Activated CD8-positive, alpha-beta T cell treated with anti-CD3 and anti-CD28 coated beads for 36 hours (primary cell): ENCODE data around the gene PEX14. TPM values are rescaled to one million over a fixed set of nuclear protein-coding genes. Genes with fewer than 3 reads are reported as not detected.

Experiments used
- ATAC-seq: fragments of 200-7000 bp; cut with Tn5 transposase; one replicate; pipeline ENCODE4 v1.10.0; 2021; ENCODE audit warnings: mild to moderate bottlenecking, moderate library complexity
- CTCF ChIA-PET: fragments of 350-600 bp; sonication (Branson Sonifier 250); formaldehyde crosslinking; loops from one replicate; lab custom pipeline; 2021; ENCODE audit warnings: antibody characterized with exemption; lab: Charles Lee
- POLR2A ChIA-PET: fragments of 350-600 bp; sonication (Branson Sonifier 250); formaldehyde crosslinking; loops from one replicate; lab custom pipeline; 2021; ENCODE audit warnings: antibody characterized with exemption; lab: Charles Lee
- DNase-seq: peaks from one replicate; pipeline ENCODE4 v3.0.0-alpha.2; 2020
- H3K27ac Mint-ChIP-seq: one replicate; pipeline ENCODE4 v1.8.0; 2021; ENCODE audit warnings: mild to moderate bottlenecking, mixed read lengths
- H3K27me3 Mint-ChIP-seq: one replicate; pipeline ENCODE4 v1.8.0; 2021; ENCODE audit warnings: mixed read lengths
- H3K36me3 Mint-ChIP-seq: one replicate; pipeline ENCODE4 v1.8.0; 2021; ENCODE audit warnings: low read depth, mixed read lengths
- H3K4me1 Mint-ChIP-seq: one replicate; pipeline ENCODE4 v1.8.0; 2021; ENCODE audit warnings: low read depth, mixed read lengths
- H3K4me3 Mint-ChIP-seq: one replicate; pipeline ENCODE4 v1.8.0; 2021; ENCODE audit warnings: mild to moderate bottlenecking, moderate library complexity, mixed read lengths
- H3K9me3 Mint-ChIP-seq: one replicate; pipeline ENCODE4 v1.8.0; 2021; ENCODE audit warnings: mixed read lengths
- CTCF ChIP-seq: fragments of 200-600 bp; IDR thresholded peaks from one replicate; pipeline ENCODE4 v1.8.0; 2022; ENCODE audit warnings: antibody characterized with exemption, mild to moderate bottlenecking
- intact Hi-C: fragments of 100-400 bp; cut with micrococcal nuclease; formaldehyde crosslinking; loops from one replicate; pipeline ENCODE4 v1.10.0; 2022
- total RNA-seq, 2 experiments: library from RNA; stranded (reverse); gene quantifications; one replicate each; pipeline ENCODE4 v1.2.3, GENCODE V29; 2021

PEX14 gene
- total RNA-seq, 2 experiments from 2014 or later: 18.0 to 18.5 TPM

GRCh38 chr1:10519016-10519417 is 44.3 kb downstream of the PEX14 start:
- intact Hi-C loops: loop anchor here (10.0 kb wide), 1 partner anchor 416 kb away; no protein-coding TSS in a partner anchor
- CTCF ChIA-PET: interaction anchor here (2.1 kb wide), 1 partner anchor 12 kb away, joined by 11 read pairs; no protein-coding TSS in a partner anchor

GRCh38 chr1:10520497-10520896 is 45.7 kb downstream of the PEX14 start:
- no peak overlapping the region for H3K27ac Mint-ChIP-seq
- no peak for TF ChIP-seq CTCF
- POLR2A ChIA-PET: interaction anchor here (0.5 to 1.9 kb wide), 3 partner anchors 8 to 494 kb away, joined by 4 to 9 read pairs (median 5); no protein-coding TSS in a partner anchor

More at GRCh38 chr1:10519016-10519417, 44.3 kb downstream of the PEX14 start:
- Mint-ChIP-seq H3K36me3 (peaks cover 4% of the 10 kb centered on the region), H3K27ac (no peak overlapping the region), H3K27me3 (no peaks in the 10 kb centered on the region), H3K4me1 (peaks cover 64% of the 10 kb centered on the region), H3K4me3 (no peak overlapping the region), H3K9me3 (no peaks in the 10 kb centered on the region)
- TF ChIP-seq CTCF: no peak
- ATAC-seq: no peak
- POLR2A ChIA-PET: interaction anchor here (1.6 kb wide), 1 partner anchor 9 kb away, joined by 4 read pairs; no protein-coding TSS in a partner anchor
- DNase-seq: no peak

GRCh38 chr1:10520952-10521351 is 46.2 kb downstream of the PEX14 start:
- intact Hi-C loops: no loop called here
- Mint-ChIP-seq H3K4me1 (peaks cover 60% of the 10 kb centered on the region), H3K27ac (peak overlapping the region; percentile 52), H3K4me3 (no peak overlapping the region), H3K27me3 (no peaks in the 10 kb centered on the region), H3K9me3 (no peaks in the 10 kb centered on the region), H3K36me3 (peaks cover 4% of the 10 kb centered on the region)
- DNase-seq (no peak), ATAC-seq (no peak)
- peak; percentile 58 for TF ChIP-seq CTCF
- ChIA-PET POLR2A (interaction anchor here (1.9 kb wide), 1 partner anchor 10 kb away, joined by 9 read pairs; no protein-coding TSS in a partner anchor), CTCF (interaction anchor here (1.2 to 1.6 kb wide), 4 partner anchors 10 to 176 kb away, joined by 4 read pairs; no protein-coding TSS in a partner anchor)

More at GRCh38 chr1:10520497-10520896, 45.7 kb downstream of the PEX14 start:
- Mint-ChIP-seq H3K4me3 (no peak overlapping the region), H3K4me1 (peaks cover 65% of the 10 kb centered on the region), H3K27me3 (no peaks in the 10 kb centered on the region), H3K9me3 (no peaks in the 10 kb centered on the region), H3K36me3 (peaks cover 4% of the 10 kb centered on the region)
- DNase-seq: no peak
- no peak for ATAC-seq
- intact Hi-C loops: no loop called here
- CTCF ChIA-PET: interaction anchor here (1.3 to 2.1 kb wide), 5 partner anchors 10 to 176 kb away, joined by 4 to 11 read pairs (median 4); no protein-coding TSS in a partner anchor

- TF ChIP-seq CTCF: no peak
- Mint-ChIP-seq H3K9me3 (no peaks in the 10 kb centered on the region), H3K27ac (peak overlapping the region; percentile 52), H3K4me3 (no peak overlapping the region), H3K36me3 (peaks cover 4% of the 10 kb centered on the region), H3K4me1 (peaks cover 55% of the 10 kb centered on the region), H3K27me3 (no peaks in the 10 kb centered on the region)
- intact Hi-C loops: no loop called here
- ChIA-PET POLR2A (interaction anchor here (1.9 kb wide), 1 partner anchor 10 kb away, joined by 9 read pairs; no protein-coding TSS in a partner anchor), CTCF (interaction anchor here (1.2 to 2.4 kb wide), 3 partner anchors 9 to 15 kb away, joined by 4 to 8 read pairs (median 4); no protein-coding TSS in a partner anchor)
- ATAC-seq (peak; percentile 38), DNase-seq (no peak)
Observed at GRCh38 chr1:10521537-10522157, 46.9 kb downstream of the PEX14 start.
